HG03354 (cell line): ENCODE results near the gene ABCB10.
"Not testable (repeated sequence)": the region's sequence is repeated elsewhere in the genome, so short reads cannot be mapped to it uniquely, and the experiment has no call there.

Experiments
- ATAC-seq: cut with Tn5 transposase; IDR thresholded peaks from one replicate; pipeline ENCODE4 v1.9.1; 2021; ENCODE audit warnings: mild to moderate bottlenecking; ENCODE audit not compliant: unreplicated experiment, poor library complexity, severe bottlenecking

Gene ABCB10

GRCh38 chr1:229544587-229544986, 13.9 kb downstream of the ABCB10 start:
- ATAC-seq: no peak

- no peak for ATAC-seq
Observed at GRCh38 chr1:229539863-229540506, 18.5 kb downstream of the ABCB10 start.

DNA sequence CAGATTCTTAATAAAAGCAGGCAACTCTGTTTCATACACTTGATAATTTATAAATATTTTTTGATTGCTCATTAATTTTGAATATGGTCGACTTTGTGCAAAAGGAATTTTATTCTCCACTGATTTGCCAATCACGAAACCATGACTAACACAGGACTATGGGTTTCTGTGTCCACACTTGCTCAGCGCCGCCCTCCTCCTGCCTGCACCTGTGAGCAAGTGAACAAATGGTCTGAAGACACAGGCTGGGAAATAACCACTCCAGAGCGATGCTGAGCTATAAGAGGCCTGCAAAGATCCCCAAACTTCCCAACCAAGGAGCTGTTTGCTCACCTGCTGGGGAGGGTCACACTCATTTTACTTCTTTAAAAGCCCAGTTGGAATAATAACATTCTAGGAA, 19.6 kb downstream of the ABCB10 start:
- ATAC-seq: no peak

- ATAC-seq: no peak
Observed at GRCh38 chr1:229537894-229538293, 20.6 kb downstream of the ABCB10 start.

DNA sequence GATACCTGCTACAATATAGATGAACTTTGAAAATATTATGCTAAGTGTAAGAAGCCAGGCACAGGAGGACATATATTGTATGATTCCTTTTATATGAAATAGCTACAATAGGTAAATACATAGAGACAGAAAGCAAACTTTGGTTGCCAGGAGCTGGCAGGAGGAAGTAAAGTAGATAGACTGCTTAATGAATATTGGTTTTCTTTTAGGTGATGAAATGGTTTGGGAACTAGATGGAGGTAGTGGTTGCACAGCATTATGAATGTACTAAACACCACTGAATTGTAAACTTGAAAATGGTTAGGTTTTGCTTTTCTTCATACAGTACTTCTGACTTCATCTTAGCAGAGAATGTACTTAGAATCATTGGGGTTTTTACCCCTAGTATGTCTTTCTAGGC, 21.5 kb downstream of the ABCB10 start:
- ATAC-seq: no peak

- ATAC-seq: no peak
Observed at GRCh38 chr1:229535230-229535629, 23.3 kb downstream of the ABCB10 start.

GRCh38 chr1:229531326-229531725, 27.2 kb downstream of the ABCB10 start:
- no peak for ATAC-seq

GRCh38 chr1:229529639-229530038, 28.9 kb downstream of the ABCB10 start:
- ATAC-seq: no peak

DNA sequence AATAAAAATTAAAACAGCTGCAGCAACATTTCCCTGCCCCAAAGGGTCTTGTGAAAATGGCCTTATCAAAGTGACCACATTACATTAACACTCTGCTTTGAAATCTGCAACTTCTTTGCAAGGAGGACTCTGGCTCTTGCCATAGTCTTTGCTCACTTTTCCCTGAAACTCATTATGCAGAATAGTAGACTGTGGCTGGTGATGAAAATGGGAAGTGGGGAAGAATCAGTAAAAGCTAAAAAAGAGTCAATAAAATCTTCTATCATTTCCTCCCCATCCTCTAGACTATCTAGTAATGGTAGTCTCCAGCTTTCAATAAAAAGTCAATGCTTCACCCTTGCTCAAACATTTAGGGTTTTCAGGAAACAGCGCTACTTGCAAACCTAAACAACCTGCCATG, 31.8 kb downstream of the ABCB10 start:
- no peak for ATAC-seq

DNA sequence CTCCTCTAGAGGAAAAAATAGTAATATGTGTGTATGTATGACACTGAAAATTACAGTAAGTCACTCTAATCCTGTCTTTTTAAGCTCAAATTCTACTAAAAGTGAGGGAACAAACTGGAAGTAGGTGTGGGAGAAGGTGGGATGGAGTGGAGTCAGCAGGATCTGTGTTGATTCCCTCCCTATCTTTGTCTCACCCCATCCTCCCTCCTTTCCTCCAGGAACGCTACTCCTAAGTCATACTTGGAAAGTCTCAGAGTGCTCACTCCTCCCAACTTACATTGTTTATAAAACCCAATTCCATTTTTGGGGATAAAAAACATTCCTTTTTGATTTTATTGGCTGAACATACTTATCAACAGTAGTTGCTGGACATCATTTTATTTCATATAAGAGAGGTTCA, 35.5 kb downstream of the ABCB10 start:
- no peak for ATAC-seq

DNA sequence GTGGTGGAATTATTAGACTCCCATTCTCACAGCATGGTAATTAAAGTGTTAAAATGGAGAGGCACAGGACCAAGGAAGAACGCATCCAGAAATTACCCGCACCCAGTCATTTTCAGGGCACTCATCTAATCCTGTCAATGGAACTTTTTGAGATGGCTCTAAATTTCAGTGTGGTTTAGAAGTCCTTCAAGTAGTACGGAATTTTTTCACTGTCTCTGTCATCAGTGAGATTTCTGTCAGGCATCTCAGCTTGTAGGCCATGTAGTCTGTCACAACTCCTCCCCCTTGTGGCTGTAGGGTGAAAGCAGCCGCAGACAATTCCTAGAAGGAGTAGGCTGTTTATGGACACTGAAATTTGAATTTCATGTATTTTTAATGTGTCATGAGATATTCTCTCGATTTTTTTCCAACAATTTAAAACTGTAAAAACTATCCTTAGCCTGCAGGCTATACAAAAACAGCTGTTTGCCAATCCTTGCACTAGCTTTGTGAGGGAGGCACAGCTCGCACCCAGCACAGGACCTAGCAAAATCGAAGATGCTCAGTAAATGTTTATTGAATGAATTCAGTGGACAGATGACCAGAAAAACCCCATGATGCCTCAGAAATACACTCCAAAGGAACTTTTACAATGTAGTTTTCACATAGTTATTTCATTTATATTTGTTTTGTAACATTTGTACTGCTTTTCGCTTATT, 43.8 kb downstream of the ABCB10 start:
- ATAC-seq: peak; percentile 80

DNA sequence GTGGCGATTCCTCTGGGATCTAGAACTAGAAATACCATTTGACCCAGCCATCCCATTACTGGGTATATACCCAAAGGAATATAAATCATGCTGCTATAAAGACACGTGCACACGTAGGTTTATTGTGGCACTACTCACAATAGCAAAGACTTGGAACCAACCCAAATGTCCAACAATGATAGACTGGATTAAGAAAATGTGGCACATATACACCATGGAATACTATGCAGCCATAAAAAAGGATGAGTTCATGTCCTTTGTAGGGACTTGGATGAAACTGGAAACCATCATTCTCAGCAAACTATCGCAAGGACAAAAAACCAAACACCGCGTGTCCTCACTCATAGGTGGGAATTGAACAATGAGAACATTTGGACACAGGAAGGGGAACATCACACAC, 46.9 kb downstream of the ABCB10 start:
- not testable (repeated sequence) for ATAC-seq

DNA sequence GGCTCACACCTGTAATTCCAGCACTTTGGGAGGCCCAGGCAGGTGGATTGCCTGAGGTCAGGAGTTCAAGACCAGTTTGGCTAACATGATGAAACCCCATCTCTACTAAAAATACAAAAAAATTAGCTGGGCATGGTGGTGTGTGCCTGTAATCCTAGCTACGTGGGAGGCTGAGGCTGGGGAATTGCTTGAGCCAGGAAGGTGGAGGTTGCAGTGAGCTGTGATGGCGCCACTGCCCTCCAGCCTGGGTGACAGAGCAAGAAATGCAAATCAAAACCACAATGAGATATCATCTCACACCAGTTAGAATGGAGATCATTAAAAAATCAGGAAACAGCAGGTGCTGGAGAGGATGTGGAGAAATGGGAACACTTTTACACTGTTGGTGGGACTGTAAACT, 47.3 kb downstream of the ABCB10 start:
- ATAC-seq: not testable (repeated sequence)

GRCh38 chr1:229509576-229509975, 48.9 kb downstream of the ABCB10 start:
- ATAC-seq: no peak

DNA sequence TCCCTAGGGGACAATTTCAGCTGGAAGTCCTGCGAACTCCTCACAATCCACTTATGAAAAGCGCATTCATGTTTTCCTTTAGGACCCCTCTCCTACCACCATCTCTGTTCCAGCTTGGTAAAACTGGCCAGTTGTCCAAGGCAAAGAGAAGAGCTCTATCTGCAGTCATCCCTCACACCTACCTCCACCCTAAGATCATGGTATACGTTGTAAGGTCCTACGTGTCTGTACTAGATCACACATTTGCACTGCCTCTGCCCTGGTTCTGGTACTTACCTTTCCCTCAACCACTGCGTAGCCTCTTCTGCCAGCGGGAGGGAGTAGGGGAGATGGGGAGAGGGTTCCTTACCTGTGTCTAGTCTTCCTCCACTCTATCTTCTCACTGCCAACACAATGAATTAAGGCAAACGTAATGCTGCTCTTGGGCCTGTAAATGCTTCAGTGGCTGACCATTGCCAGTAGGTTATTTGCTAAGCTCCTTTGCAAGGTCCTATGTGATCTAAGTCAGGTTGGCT, 49.6 kb downstream of the ABCB10 start:
- no peak for ATAC-seq

DNA sequence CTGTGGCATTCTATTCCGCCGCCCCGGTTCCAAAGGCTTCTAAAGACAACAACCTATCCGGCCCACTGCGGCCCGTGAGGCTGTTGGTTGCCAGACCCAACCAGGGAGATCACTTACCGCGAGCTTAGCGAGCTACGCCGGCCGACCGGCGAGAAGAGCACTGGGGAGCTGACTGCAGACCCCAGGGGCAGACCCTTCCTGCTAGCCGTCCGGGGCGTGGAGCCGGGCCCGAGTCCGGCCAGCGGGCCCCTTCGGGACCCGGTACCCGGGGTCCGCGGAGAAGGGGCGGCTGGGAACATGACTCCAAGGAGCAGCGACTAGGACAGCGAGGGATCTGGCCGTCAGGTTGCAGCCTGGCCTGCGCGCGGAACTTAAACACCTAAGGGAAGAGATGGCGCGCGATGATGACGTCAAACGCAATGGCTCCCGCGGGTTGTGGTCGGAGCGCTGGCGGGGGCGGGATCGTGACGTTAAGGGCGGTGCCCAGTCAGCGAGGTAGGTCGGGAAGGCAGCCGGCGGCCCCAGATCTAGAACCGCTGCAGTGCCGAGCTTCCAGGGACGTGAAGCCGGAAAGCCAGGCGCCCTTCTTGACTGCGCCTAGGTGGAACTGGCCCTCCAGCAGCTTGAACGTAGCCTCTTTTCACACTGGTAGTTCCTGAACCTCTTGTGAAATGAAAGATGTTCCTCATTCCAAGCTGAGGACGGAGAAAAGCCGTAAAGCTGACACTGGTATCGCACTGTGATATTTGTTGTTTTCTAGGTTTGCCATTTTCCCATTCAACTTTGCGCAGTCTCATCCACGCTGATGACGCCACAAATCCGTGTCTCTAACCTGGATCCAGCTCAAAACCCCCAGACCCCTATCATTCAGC, 50.3 kb downstream of the ABCB10 start, which contains the start of gene NUP133:
NUP133 (minus strand) TSS at position 391 of the 872 bp plus-strand sequence; CDS start at position 299, 92 bp downstream.
- peak; percentile 95 for ATAC-seq

DNA sequence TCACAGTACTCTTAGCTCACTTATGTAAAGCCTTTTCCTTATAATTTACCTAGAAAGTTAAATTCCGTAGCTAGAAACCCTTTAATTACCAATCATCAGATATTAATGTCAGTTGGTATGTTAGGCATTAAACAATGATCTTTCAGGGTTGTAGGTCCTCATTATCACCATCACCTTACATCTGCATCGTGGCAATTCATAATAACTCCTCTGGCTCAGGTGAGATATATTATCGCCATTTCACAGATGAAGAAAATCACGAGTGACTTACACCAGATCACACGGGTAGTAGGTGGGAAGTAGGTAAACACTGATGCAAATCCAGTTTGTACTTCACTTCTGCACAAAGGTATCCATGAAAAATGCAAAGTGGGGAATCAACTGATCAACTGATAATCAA, 51.0 kb downstream of the ABCB10 start:
- ATAC-seq: peak; percentile 10

GRCh38 chr1:229506633-229507032, 51.9 kb downstream of the ABCB10 start:
- ATAC-seq: no peak

GRCh38 chr1:229495782-229496181, 62.7 kb downstream of the ABCB10 start:
- no peak for ATAC-seq

- ATAC-seq: no peak
Observed at GRCh38 chr1:229487181-229487580, 71.3 kb downstream of the ABCB10 start.
